DOHH2 (cell line): ENCODE measurements around the gene ELL2.

ENCODE experiments used
- CTCF ChIP-seq: fragments of 200-600 bp; sonication (generic); IDR thresholded peaks from one replicate; pipeline ENCODE4 v1.5.1; 2014; ENCODE audit warnings: antibody characterized with exemption, mild to moderate bottlenecking, low read depth, low read length; ENCODE audit not compliant: poor library complexity, severe bottlenecking
- EZH2phosphoT487 ChIP-seq: fragments of 200-600 bp; sonication (generic); IDR thresholded peaks from 2 replicates; pipeline ENCODE4 v1.6.1; 2017; ENCODE audit warnings: borderline replicate concordance, mild to moderate bottlenecking, antibody characterized with exemption, low read length, moderate library complexity, mixed read lengths

DNA sequence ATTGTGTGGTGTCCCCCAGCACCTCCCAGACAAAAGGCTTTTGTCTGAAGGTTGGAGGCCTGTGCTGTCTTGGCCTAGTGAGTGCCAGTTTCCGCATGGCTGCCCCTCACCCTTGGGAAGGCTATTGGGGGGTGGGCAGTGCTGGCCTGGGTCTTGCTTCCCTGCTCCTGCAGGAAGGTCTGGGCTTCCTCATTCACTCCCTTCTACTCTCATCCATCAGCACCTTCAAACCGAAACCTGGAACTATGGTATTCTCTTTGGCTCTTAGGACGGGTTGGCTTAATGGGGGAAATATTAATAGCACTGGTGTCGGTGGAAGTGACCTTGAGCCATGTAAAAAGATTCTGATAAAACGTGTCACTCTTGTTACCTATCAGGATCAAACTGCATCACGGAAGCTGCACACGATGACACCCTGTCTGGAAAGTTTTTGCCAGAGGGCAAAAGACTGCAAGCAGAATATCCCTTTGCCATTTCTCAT, 105.1 kb downstream of the ELL2 start:
- TF ChIP-seq EZH2phosphoT487 (no peak), CTCF (no peak)
